Amygdala (tissue), 56 donors: ENCODE measurements around the gene SARS2.
A peak's percentile ranks its signal among the peaks of the same experiment; 100 is the strongest.
"Not testable (repeated sequence)": the region's sequence is repeated elsewhere in the genome, so short reads cannot be mapped to it uniquely, and the experiment has no call there.

Experiments used
- DNase-seq, 56 donors: peaks; one replicate each; lab custom pipeline; 2025; lab: John Stamatoyannopoulos, UW

Gene SARS2

DNA sequence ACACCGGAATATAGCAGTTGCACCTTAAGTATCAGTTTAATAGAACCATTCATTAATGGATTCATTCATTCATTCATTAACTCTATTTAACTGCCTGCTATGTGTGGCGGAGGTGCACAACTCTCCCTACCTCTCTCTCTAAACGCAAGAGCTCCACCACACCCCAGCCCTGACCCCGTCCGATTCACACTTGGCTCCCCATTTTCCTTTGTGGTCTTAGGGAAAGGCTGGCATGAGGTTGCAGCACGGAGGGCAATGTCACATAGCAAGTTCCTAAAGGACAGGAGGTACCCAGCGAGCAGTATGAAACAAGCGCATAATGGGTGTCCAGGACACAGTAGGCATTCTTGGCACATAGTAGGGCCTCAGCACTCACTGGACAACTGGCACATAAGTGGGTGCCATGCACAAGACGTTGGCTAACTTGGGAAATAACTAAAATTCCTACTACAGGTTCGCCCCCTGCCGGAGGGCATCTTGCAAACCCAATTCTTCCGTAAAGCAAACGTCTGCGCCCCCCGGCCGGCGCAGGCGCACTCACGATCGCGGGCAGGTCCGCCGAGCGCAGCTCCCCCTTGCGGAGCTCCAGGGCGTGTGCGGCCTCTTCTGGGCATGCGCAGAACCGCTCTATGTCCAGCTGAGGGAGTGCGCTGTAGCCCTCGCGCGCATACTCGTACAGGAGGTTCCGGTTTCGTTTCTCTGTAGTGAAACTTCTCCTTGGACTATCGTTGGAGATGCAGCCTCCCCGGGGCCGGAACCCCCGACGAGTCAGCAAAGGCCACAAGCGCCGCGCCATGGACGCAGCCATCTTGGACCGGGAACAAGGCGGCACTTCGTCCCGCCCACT is at the start of gene SARS2:
Gene SARS2, minus strand, starts transcription at position 835 of the 847 bp plus-strand sequence. Its CDS starts 27 bp downstream, at position 808.
- DNase-seq = peak; percentile 78 to 100 (median 94)

- no peak for DNase-seq
Observed at GRCh38 chr19:38979812-38980211, 49.2 kb upstream of the SARS2 start.

DNA sequence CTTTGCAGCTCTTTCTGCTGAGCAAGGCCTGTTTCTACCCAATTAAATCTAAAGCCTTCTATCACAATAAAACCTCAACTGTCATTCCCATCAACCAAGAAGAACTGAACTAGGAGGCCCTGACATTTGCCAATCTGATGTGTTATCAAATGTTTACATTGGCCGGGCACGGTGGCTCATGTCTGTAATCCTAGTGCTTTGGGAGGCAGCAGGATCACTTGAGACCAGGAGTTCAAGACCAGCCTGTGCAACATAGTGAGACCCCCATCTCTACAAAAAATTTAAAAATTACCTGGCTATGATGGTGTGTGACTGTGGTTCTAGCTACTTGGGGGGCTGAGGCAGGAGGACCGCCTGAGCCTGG is 47.7 kb upstream of the SARS2 start:
- DNase-seq = no peak

DNA sequence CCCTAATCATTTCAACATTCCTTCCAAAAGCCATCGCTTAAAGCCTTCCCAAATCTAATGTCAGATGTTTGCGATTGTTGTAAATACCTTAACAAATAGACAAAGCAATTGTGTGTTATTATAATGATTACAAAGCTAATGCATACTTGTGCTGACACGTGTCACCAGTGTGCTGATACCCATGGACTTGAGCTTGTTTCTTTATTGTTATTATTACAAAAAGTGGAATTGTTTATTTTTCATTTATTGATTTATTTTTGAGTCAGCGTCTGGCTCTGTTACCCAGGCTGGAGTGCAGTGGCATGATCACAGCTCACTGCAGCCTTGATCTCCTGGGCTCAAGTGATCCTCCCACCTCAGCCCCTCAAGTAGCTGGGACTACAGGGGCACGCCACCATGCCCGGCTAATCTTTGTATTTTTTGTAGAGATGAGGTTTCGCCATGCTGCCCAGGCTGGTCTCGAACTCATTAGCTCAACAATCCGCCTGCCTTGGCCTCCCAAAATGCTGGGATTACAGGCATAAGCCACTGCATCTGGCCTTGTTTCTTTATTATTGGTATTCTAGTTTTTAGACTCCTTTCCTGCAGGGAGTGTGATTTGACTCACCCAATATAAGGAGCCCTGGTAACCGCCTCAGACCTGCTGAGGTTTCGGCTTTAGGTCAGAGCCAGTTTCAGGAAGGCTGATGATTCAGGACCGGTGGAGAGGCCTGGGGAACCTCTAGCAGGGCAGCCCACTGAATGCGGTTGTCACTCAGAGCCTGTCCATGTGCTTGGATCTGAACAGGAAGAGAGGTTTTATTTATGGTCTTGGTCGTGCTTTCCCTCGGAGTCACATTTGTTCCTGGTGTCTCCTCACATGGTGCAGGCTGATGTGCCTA is 47.1 kb upstream of the SARS2 start:
- peak in 1 of 56 donors; percentile 5 for DNase-seq

DNA sequence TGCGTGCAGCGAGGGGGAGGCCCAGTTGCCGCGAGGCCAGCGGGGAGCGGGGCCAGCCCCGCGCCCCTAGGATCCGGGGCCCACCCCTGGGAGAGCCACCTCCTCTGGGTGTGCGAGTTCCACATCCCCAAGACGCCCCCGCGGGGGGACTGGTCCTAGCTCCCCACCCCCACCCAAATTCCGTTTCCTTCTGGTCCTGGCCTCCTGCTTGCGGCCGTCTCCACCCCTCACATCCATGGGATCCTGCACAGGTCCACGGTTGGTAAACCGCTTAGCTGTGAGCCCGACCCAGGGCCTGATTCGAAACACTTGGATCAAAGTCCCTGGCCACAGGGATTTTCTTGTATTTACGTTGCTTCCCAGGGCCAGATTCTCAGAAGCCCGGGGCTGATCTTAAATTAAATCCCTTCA is 45.3 kb upstream of the SARS2 start:
- peak in 8 of 56 donors; percentile 23 to 50 (median 37) for DNase-seq

DNA sequence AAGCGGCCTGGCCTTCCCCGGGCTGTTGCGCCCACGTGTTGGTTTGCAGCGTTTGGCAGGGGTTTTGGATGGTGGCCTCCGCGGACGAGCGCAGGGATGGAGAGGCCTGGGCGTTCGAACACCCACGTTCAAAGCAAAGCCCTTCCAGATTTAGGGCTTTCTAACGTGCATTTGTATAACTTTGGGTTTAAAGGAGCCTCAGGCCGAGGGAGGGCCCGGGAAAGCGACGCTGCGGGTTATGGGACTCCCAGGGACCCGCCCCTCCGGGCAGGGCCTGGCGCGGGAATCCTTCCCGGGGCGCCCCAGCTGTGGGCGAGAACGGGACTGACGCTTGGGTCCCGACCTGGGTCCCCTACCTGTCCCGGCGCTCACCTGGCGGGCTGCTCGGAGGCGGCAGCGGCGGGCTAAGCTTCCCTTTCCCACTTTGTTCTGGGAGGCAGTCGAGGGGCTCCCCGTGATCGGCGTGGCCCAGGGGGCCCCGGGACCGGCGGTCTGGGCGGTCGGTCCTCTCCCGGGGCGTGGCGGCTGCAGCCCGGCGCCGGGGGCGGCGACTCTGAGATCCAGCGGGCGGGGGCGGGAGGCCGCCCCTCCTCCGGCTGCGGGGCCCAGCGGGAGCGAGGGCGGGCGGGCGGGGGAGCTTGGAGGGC is 44.8 kb upstream of the SARS2 start, which contains the start of gene FBXO17:
Gene FBXO17, minus strand, starts transcription at position 529 of the 647 bp plus-strand sequence. CDS start 25,423 bp downstream, outside the sequence.
- DNase-seq = peak in 36 of 56 donors; percentile 6 to 67 (median 34)

DNA sequence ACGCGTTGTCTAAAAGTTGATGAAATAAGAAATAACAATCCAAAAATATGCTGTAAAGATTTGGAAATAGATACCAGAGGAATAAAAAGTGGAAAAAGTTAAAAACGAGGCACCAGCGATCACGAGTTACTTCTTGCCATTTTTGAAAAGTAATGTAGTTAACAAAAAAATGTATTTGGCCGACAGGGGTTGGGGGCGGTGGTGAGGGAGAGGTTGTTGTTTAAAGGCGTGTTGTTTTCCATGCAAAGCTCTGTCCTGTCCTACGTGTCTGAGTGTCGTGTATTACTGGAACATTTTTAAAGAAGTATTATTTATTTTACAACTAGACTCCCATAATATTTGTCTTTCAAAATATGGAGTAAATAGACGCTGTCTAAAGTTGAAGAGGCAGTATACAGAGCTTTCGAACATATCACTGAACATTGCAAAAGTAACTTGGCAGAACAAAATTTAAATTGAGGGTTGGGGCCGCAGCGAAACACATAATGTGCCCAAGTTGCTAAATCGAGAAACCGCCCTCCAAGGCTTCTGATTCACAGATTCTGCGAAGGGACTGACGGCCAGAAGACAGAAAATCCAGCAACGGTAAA is 44.2 kb upstream of the SARS2 start:
- DNase-seq = peak in 4 of 56 donors; percentile 13 to 30 (median 24)

DNA sequence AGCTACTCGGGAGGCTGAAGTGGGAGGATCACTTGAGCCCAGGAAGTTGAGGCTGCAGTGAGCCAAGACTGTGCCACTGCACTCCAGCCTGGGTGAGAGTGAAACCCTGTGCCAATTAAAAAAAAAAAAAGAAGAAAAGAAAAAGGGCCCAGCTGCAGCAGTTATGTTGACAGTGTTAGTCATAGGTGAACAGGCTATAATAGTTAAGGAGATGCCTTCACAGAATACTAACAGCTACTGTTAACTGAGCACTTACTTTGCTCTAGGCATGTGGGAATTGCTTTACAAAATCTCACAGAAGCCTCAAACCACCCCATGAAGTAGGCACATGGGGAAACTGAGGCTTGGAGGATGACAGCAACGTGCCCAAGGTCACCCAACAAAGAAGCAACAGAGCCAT is 41.1 kb upstream of the SARS2 start:
- no peak for DNase-seq

- peak in 11 of 56 donors; percentile 4 to 38 (median 13) for DNase-seq
Observed at GRCh38 chr19:38970664-38971532, 40.3 kb upstream of the SARS2 start.

DNA sequence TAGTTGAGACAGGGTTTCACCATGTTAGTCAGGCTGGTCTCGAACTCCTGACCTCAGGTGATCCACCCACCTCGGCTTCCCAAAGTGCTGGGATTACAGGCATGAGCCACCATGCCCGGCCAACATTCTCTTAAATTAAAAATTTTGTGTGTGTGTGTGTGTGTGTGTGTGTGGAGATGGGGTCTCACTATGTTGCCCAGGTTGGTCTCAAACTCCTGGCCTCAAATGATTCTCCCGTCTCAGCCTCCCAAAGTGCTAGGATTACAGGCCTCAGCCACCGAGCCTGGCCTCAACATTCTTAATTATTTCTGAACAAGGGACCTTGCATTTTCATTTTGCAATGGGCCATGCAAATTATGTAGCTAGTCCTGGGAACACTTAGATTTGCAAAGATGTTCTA is 35.6 kb upstream of the SARS2 start:
- DNase-seq = not testable (repeated sequence)

GRCh38 chr19:38964738-38965137 is 34.2 kb upstream of the SARS2 start:
- no peak for DNase-seq

DNA sequence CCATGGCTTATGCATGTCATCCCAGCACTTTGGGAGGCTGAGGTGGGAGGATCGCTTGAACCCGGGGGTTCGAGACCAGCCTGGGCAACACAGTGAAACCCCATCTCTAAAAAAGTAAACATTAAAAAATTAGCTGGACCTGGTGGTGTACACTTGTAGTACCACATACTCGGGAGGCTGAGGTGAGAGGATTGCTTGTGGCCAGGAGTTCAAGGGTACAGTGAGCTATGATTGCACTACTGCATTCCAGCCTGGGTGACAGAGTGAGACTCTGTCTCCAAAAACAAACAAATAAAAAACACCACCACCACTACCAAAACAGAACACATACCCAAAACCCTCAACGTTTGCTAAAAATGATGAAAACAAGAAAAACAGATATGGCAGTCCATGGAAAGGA is 29.1 kb upstream of the SARS2 start:
- no peak for DNase-seq

- no peak for DNase-seq
Observed at GRCh38 chr19:38958301-38958700, 27.7 kb upstream of the SARS2 start.

DNA sequence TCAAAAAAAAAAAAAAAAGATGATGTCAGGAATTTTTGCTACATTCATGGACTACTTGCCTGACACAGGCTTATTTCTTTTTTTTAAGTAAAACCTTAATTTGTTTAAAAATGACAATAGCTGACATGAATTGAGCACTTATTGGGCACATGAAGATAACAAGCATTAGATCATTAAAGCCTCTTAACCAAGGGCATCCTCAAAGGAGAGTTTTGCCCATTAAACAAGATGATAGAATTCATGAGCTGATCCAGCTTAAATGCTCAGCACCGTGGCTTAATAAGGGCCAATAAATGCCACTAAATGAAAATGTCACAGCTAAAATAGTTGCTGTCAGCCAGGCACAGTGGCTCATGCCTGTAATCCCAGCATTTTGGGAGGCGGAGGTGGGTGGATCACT is 25.7 kb upstream of the SARS2 start:
- no peak for DNase-seq

GRCh38 chr19:38953677-38954076 is 23.1 kb upstream of the SARS2 start:
- peak in 2 of 56 donors; percentile 19 to 32 for DNase-seq

- peak in 1 of 56 donors; percentile 15 for DNase-seq
Observed at GRCh38 chr19:38952395-38953165, 22.0 kb upstream of the SARS2 start.

DNA sequence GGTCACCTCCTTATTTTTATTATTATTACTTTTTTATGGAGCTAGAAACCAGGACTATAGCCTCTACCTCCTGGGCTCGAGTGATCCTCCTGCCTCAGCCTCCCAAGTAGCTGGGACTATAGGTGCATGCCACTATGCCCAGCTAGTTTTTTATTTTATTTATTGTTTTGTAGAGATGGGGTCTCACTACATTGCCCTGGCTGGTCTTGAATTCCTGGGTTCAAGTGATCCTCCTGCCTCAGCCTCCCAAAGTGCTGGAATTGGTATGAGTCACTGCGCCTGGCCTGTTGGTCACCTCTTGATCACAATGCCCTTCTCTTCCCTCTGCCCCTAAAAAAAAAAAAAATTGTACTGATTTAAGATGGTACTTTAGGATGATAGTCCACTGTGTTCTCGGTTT is 20.6 kb upstream of the SARS2 start:
- no peak for DNase-seq

DNA sequence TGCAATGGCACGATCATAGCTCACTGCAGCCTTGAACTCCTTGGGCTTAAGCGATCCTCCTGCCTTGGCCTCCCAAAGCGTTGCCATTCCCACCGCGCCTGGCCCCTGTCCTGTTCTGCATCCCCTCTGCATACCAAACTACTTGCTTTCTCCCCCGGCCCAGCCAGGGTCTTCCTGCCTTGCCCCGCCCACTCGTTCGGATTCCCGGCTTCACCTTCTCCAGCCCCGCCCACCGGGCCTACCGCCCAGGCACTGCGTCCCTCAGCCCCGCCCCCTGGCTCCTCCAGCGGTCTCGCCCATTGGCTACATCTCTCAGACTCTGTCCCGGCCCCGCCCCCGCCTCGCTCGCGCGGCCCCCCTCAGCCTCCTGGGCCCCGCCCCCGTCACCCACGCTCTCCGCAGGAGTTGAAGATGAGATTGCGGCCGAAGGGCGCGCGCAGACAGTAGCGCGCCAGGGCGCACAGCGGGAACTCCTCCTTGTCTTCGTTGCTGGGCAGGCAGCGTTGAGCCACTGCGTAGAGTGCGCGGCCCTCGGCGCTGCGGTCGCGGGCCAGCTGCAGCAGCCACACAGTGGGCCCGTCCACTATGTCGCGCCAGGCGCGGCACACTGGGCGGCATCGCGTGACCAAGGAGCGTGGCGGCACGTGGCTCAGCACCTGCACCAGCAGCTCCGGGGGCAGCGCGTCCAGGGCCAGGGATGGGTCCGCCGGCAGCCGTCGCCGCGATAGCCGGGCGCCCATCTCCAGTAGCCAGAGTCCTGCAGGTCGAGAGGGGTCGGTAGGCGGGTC is 19.2 kb upstream of the SARS2 start:
- peak in 55 of 56 donors; percentile 11 to 93 (median 78) for DNase-seq
